Vagina (tissue), 2 donors: Measurements from ENCODE around the gene VDR.

Source experiments
- POLR2A ChIP-seq, 2 donors: fragments of 450-650 bp; IDR thresholded peaks; one replicate each; pipeline ENCODE4 v1.6.1; 2017; ENCODE audit warnings: antibody characterized with exemption in 2 of 2, mild to moderate bottlenecking in 2 of 2, moderate library complexity in 2 of 2
- POLR2AphosphoS5 ChIP-seq, 2 donors: sonication (generic); formaldehyde crosslinking; IDR thresholded peaks; one replicate each; pipeline ENCODE4 v1.9.0; 2017; ENCODE audit warnings: antibody characterized with exemption in 2 of 2, mild to moderate bottlenecking in 2 of 2, low read depth in 1 of 2; ENCODE audit not compliant: insufficient read depth in 1 of 2
- TF ChIP-seq, protein P1 (sequence below), 3 experiments: fragments of 450-650 bp in 2 of 3; fragments of 200-600 bp in 1 of 3; sonication (generic) in 1 of 3; IDR thresholded peaks; one replicate each; pipeline ENCODE4 v1.5.1; 2017 to 2019; ENCODE audit warnings: antibody characterized with exemption in 3 of 3, mild to moderate bottlenecking in 2 of 3, moderate library complexity in 2 of 3

DNA sequence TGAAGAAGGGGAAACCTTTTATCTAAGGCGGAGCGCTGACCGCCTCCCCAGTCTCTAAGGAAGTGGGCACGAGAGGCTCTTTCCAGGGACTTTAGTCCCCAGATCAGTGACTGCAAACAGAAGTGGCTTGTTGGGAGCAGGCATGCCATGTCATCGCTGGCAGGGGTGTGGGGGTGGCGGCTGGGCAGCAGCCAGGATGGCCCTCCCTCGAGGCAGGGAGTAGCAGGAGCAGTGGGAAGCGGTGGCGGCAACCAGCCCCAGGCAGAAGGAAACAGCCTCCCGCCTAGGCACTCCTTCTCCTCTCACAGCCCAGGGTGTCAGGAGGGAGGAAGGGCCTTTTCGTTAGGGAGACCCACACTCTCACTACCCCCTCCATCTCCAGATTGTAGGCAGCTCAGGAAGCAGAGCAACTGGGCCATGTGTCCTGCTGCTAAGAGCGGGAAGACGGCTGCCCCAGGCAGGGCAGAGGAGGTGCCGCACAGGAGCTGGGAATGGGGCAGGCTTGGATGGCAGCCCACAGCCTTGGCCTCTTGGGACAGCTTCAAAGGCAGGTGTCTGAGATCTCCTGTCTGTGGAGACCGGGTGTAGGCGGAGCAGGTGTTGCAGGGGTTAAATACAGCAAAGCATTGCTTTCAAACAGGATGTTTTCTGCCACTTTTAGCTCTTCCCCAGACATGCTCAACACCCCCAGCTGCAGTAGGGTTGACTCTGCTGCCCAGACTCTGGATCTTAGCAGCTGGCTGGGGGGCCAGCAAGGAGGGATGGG, 21.8 kb downstream of the VDR start:
- TF ChIP-seq, protein P1, sequence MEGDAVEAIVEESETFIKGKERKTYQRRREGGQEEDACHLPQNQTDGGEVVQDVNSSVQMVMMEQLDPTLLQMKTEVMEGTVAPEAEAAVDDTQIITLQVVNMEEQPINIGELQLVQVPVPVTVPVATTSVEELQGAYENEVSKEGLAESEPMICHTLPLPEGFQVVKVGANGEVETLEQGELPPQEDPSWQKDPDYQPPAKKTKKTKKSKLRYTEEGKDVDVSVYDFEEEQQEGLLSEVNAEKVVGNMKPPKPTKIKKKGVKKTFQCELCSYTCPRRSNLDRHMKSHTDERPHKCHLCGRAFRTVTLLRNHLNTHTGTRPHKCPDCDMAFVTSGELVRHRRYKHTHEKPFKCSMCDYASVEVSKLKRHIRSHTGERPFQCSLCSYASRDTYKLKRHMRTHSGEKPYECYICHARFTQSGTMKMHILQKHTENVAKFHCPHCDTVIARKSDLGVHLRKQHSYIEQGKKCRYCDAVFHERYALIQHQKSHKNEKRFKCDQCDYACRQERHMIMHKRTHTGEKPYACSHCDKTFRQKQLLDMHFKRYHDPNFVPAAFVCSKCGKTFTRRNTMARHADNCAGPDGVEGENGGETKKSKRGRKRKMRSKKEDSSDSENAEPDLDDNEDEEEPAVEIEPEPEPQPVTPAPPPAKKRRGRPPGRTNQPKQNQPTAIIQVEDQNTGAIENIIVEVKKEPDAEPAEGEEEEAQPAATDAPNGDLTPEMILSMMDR (IDR thresholded peaks at IDR 0.05): no peak
- TF ChIP-seq POLR2A (IDR thresholded peaks at IDR 0.05) (no peak), POLR2AphosphoS5 (IDR thresholded peaks at IDR 0.05; ENCODE audit: insufficient read depth in 1 of 2, low read depth in 1 of 2) (no peak)
